Measurements from ENCODE around the gene GPC3.

GRCh38 chrX:133989490-133989889 is 4.1 kb upstream of the GPC3 start:
- TF ChIP-seq CEBPB (IDR thresholded peaks at IDR 0.05; ENCODE audit: low read depth, low read length) (no peak), USF2 (IDR thresholded peaks at IDR 0.05; ENCODE audit: low read depth, low read length) (no peak)

All from IMR-90 (cell line).